NCI-H2171 (cell line): ENCODE measurements around the gene KANSL1.

ENCODE experiments used
- DNase-seq: peaks from one replicate; lab custom pipeline; 2025; lab: John Stamatoyannopoulos, UW

KANSL1 gene

GRCh38 chr17:46080118-46081017, 112.9 kb downstream of the KANSL1 start:
- no peak for DNase-seq

- DNase-seq = no peak
Measured at GRCh38 chr17:46078675-46079074, 114.6 kb downstream of the KANSL1 start.

GRCh38 chr17:46074540-46074939, 118.7 kb downstream of the KANSL1 start:
- no peak for DNase-seq

GRCh38 chr17:46072998-46073397, 120.2 kb downstream of the KANSL1 start:
- no peak for DNase-seq

GRCh38 chr17:46071796-46072195, 121.4 kb downstream of the KANSL1 start:
- no peak for DNase-seq

GRCh38 chr17:46064460-46064859, 128.8 kb downstream of the KANSL1 start:
- DNase-seq = no peak

GRCh38 chr17:46063241-46063640, 130.0 kb downstream of the KANSL1 start:
- no peak for DNase-seq

GRCh38 chr17:46061435-46061834, 131.8 kb downstream of the KANSL1 start:
- DNase-seq = no peak

GRCh38 chr17:46060461-46060860, 132.8 kb downstream of the KANSL1 start:
- no peak for DNase-seq

- DNase-seq = no peak
Measured at GRCh38 chr17:46059486-46059885, 133.7 kb downstream of the KANSL1 start.

- no peak for DNase-seq
Measured at GRCh38 chr17:46057366-46057765, 135.9 kb downstream of the KANSL1 start.

- no peak for DNase-seq
Measured at GRCh38 chr17:46056800-46057304, 136.4 kb downstream of the KANSL1 start.

GRCh38 chr17:46053911-46054534, 139.2 kb downstream of the KANSL1 start:
- no peak for DNase-seq

- no peak for DNase-seq
Measured at GRCh38 chr17:46049656-46050055, 143.6 kb downstream of the KANSL1 start.

- DNase-seq = no peak
Measured at GRCh38 chr17:46047856-46048255, 145.4 kb downstream of the KANSL1 start.

- no peak for DNase-seq
Measured at GRCh38 chr17:46047398-46047797, 145.8 kb downstream of the KANSL1 start.

GRCh38 chr17:46046957-46047356, 146.3 kb downstream of the KANSL1 start:
- no peak for DNase-seq

GRCh38 chr17:46045639-46046038, 147.6 kb downstream of the KANSL1 start:
- DNase-seq = no peak

GRCh38 chr17:46044989-46045388, 148.2 kb downstream of the KANSL1 start:
- no peak for DNase-seq

GRCh38 chr17:46044286-46044928, 148.8 kb downstream of the KANSL1 start:
- DNase-seq = peak; percentile 53

- no peak for DNase-seq
Measured at GRCh38 chr17:46043606-46044005, 149.6 kb downstream of the KANSL1 start.

- DNase-seq = no peak
Measured at GRCh38 chr17:46042925-46043324, 150.3 kb downstream of the KANSL1 start.

- DNase-seq = no peak
Measured at GRCh38 chr17:46042246-46042645, 151.0 kb downstream of the KANSL1 start.
